Activated T-helper 2 cell treated with anti-CD3 and anti-CD28 coated beads, Interferon-gamma antibody, Interleukin-2, Interleukin-4, amounts not matched to agents 10 μg/mL and 5 μg/mL and 100 μg/mL, durations not matched to agents 14 hours and 24 hours and 36 hours (primary cell): ENCODE results near the gene SPINK4. TPM values are rescaled to one million over a fixed set of nuclear protein-coding genes. Genes with fewer than 3 reads are reported as not detected.

Experiments
- DNase-seq: peaks from one replicate; pipeline ENCODE4 v3.0.0; 2021; ENCODE audit warnings: low spot score
- H3K27ac Mint-ChIP-seq: one replicate; pipeline ENCODE4 v1.8.0; 2021; ENCODE audit warnings: mixed read lengths
- H3K27me3 Mint-ChIP-seq: one replicate; pipeline ENCODE4 v1.8.0; 2021; ENCODE audit warnings: low read depth, mixed read lengths
- H3K36me3 Mint-ChIP-seq: one replicate; pipeline ENCODE4 v1.8.0; 2021; ENCODE audit warnings: low read depth, mixed read lengths
- H3K4me1 Mint-ChIP-seq: one replicate; pipeline ENCODE4 v1.8.0; 2021; ENCODE audit warnings: low read depth, mixed read lengths
- H3K4me3 Mint-ChIP-seq: one replicate; pipeline ENCODE4 v1.8.0; 2021; ENCODE audit warnings: low read depth, mild to moderate bottlenecking, moderate library complexity, mixed read lengths
- H3K9me3 Mint-ChIP-seq: one replicate; pipeline ENCODE4 v1.8.0; 2021; ENCODE audit warnings: mixed read lengths
- intact Hi-C: fragments of 100-400 bp; cut with micrococcal nuclease; formaldehyde crosslinking; loops from one replicate; pipeline ENCODE4 v1.15.1; 2023
- total RNA-seq: library from RNA; stranded (reverse); gene quantifications from 2 replicates; pipeline ENCODE4 v1.2.3, GENCODE V29; 2022

The SPINK4 gene
- total RNA-seq, 1 donor from 2014 or later: not detected

DNA sequence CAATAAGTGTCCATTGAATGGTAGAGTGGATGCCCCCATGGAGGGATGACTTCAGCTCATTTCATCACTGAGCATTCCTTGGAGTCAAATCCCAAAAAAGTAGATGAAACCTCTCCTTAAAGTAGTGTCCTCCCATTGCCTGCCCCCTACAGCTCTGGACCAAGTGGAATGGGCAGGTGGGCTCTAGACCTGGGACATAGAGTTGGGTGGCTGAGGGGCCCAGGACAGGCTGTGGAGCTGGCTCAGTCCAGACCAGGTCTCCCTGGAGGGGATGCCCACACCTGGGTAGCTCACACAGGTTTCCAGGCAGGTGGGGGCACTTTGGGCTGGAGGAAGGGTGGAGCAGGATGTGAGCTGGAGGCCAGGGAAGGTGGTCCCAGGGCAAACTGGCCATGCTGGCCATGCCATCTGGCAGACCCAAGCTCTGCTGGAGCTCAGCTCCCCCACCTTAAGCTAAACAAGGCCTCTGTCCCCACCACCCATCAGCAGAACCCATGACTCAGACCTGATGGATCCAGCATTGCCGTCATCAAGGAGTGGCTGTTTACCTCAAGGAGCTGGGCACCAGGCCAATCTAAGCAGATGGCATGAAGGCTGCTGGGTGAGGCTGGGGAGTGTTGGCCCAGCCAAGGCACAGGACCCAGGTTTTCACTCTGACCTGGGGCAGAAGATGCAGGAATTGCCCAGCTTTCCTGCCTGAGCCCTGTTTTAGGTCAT lies 6.2 kb upstream of the SPINK4 start:
- Mint-ChIP-seq H3K4me1 (no peaks in the 10 kb centered on the region), H3K36me3 (no peaks in the 10 kb centered on the region), H3K27me3 (peaks cover 2% of the 10 kb centered on the region), H3K4me3 (no peak overlapping the region), H3K9me3 (no peaks in the 10 kb centered on the region), H3K27ac (no peak overlapping the region)
- no peak for DNase-seq
- intact Hi-C loops: no loop called here

GRCh38 chr9:33234511-33235467 lies 5.2 kb upstream of the SPINK4 start:
- no peak for DNase-seq
- H3K9me3 Mint-ChIP-seq: no peaks in the 10 kb centered on the region
- no peaks in the 10 kb centered on the region for H3K36me3 Mint-ChIP-seq
- H3K4me3 Mint-ChIP-seq: no peak overlapping the region
- no peak overlapping the region for H3K27ac Mint-ChIP-seq
- intact Hi-C loops: no loop called here
- H3K4me1 Mint-ChIP-seq: peaks cover 3% of the 10 kb centered on the region
- H3K27me3 Mint-ChIP-seq: peaks cover 2% of the 10 kb centered on the region

DNA sequence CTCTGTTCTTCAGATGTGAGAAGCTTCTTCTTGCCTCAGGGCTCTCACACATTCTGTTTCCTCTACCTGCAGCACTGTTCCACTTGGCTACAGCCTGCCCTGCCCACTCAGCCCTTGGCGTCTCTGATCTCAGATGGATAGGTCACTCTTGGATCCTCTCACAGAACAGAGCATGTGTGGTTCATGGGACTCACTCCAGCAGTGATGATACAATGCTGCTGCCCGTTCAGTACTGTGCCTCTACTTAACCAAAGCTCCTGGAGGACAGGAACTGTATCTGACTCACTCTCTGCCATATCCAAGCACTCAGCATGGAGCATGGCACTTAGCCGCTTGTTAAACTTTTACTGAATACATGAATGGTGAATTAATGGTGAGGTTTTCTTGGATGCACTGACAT lies 3.4 kb upstream of the SPINK4 start:
- Mint-ChIP-seq H3K27me3 (peaks cover 2% of the 10 kb centered on the region), H3K4me3 (no peak overlapping the region), H3K27ac (no peak overlapping the region), H3K9me3 (no peaks in the 10 kb centered on the region), H3K36me3 (no peaks in the 10 kb centered on the region), H3K4me1 (peaks cover 5% of the 10 kb centered on the region)
- intact Hi-C loops: no loop called here
- no peak for DNase-seq

- H3K36me3 Mint-ChIP-seq: no peaks in the 10 kb centered on the region
- no peaks in the 10 kb centered on the region for H3K27me3 Mint-ChIP-seq
- no peaks in the 10 kb centered on the region for H3K9me3 Mint-ChIP-seq
- peaks cover 5% of the 10 kb centered on the region for H3K4me1 Mint-ChIP-seq
- no peak overlapping the region for H3K4me3 Mint-ChIP-seq
- no peak for DNase-seq
- no peak overlapping the region for H3K27ac Mint-ChIP-seq
- intact Hi-C loops: no loop called here
Measured at GRCh38 chr9:33241298-33241697, 1.3 kb downstream of the SPINK4 start.

DNA sequence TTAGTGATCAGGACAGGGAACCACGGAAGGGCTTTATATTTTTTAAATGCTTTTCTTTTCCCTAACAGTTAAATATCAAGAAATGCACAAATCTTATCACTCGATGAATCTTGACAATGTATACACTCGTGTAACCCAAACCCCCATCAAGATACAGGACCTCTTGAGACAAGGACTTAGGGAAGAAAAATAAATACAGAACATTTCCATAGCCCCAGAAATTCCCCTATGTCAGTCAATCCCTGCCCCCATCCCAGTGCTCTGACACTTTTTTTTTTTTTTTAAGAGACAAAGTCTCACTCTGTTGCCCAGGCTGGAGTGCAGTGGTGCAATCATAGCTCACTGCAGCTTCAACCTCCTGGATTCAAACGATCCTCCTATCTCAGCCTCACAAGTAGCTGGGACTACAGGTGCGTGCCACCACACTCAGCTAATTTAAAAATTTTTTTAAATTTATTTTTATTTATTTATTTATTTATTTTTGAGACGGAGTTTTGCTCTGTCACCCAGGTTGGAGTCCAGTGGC lies 2.7 kb downstream of the SPINK4 start:
- H3K36me3 Mint-ChIP-seq: peaks cover 5% of the 10 kb centered on the region
- H3K4me1 Mint-ChIP-seq: peaks cover 5% of the 10 kb centered on the region
- H3K27me3 Mint-ChIP-seq: no peaks in the 10 kb centered on the region
- DNase-seq: no peak
- H3K9me3 Mint-ChIP-seq: no peaks in the 10 kb centered on the region
- no peak overlapping the region for H3K27ac Mint-ChIP-seq
- intact Hi-C loops: no loop called here
- H3K4me3 Mint-ChIP-seq: no peak overlapping the region

GRCh38 chr9:33244137-33244784 lies 4.3 kb downstream of the SPINK4 start:
- H3K27ac Mint-ChIP-seq: no peak overlapping the region
- H3K4me3 Mint-ChIP-seq: no peak overlapping the region
- DNase-seq: no peak
- no peaks in the 10 kb centered on the region for H3K27me3 Mint-ChIP-seq
- peaks cover 5% of the 10 kb centered on the region for H3K4me1 Mint-ChIP-seq
- no peaks in the 10 kb centered on the region for H3K9me3 Mint-ChIP-seq
- peaks cover 8% of the 10 kb centered on the region for H3K36me3 Mint-ChIP-seq
- intact Hi-C loops: no loop called here

DNA sequence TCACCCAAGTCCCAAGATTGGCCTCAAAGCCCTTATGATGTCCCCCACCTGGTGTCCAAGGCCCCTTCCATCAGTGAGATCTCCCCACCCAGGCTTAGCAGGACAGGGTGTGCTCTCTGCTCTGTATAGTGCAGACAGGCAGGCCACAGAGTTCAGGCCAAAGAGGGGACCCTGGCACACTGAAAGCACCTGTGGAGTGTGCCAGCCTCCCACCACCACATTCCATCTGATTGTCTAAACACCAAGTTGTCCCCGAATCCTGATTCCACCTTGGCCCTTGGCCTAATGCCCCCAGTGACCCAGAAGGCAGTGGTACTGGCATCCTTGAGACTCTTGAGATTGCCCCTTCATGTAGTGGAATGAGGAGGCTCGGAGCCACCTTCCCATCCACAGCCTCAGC lies 5.4 kb downstream of the SPINK4 start:
- Mint-ChIP-seq H3K4me3 (no peak overlapping the region), H3K36me3 (peaks cover 12% of the 10 kb centered on the region), H3K4me1 (no peaks in the 10 kb centered on the region), H3K9me3 (no peaks in the 10 kb centered on the region), H3K27me3 (no peaks in the 10 kb centered on the region), H3K27ac (no peak overlapping the region)
- intact Hi-C loops: no loop called here
- no peak for DNase-seq

DNA sequence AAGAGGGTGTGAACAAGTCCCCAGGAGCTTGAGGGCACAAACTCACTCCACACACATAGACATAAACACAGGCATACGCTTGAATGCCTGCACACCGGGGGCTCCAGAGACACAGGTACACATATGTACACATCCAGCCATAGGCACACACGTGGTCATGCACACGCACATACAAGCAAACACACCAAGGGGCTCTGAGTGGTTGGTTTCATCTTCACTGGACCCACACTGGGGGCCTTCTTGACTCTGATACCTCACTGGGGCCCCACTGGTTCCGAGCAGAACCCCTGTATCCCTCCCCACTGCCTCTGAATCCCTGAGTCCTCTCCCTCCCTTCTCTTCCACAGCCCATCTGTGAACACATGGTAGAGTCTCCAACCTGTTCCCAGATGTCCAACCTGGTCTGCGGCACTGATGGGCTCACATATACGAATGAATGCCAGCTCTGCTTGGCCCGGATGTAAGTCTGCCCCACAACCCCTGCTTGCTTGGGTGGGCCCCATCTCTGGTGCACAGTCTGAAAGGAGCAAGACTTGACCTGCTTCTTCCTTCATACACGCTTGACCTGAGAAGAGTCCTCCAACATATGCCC lies 6.4 kb downstream of the SPINK4 start:
- DNase-seq: no peak
- Mint-ChIP-seq H3K4me1 (no peaks in the 10 kb centered on the region), H3K27me3 (no peaks in the 10 kb centered on the region), H3K36me3 (peaks cover 12% of the 10 kb centered on the region), H3K9me3 (no peaks in the 10 kb centered on the region), H3K27ac (no peak overlapping the region), H3K4me3 (no peak overlapping the region)
- intact Hi-C loops: no loop called here

DNA sequence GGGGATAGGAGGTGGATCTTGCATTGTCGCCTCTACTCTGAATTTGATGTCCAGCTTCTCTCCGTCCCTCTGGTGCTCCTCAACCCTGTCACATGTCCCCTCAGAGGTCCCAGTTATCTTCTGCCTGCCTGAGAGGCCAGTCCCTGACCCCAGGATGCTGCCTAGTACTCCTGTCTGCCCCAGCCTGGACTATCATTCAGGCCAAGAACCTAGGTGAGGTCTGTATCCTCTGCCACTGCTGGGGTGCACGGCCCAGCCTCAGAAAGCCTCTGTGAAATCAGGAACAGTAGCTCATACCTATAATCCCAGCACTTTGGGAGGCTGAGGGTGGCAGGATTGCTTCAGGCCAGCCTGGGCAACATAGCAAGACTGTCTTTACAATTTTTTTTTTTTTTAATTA lies 8.6 kb downstream of the SPINK4 start:
- intact Hi-C loops: no loop called here
- Mint-ChIP-seq H3K4me1 (no peaks in the 10 kb centered on the region), H3K36me3 (peaks cover 24% of the 10 kb centered on the region), H3K4me3 (no peak overlapping the region), H3K27me3 (no peaks in the 10 kb centered on the region), H3K27ac (no peak overlapping the region), H3K9me3 (no peaks in the 10 kb centered on the region)
- no peak for DNase-seq

- no peaks in the 10 kb centered on the region for H3K4me1 Mint-ChIP-seq
- H3K27me3 Mint-ChIP-seq: no peaks in the 10 kb centered on the region
- no peak overlapping the region for H3K4me3 Mint-ChIP-seq
- H3K9me3 Mint-ChIP-seq: no peaks in the 10 kb centered on the region
- DNase-seq: no peak
- H3K27ac Mint-ChIP-seq: no peak overlapping the region
- intact Hi-C loops: no loop called here
- H3K36me3 Mint-ChIP-seq: peaks cover 27% of the 10 kb centered on the region
Measured at GRCh38 chr9:33249087-33249658, 9.2 kb downstream of the SPINK4 start.

DNA sequence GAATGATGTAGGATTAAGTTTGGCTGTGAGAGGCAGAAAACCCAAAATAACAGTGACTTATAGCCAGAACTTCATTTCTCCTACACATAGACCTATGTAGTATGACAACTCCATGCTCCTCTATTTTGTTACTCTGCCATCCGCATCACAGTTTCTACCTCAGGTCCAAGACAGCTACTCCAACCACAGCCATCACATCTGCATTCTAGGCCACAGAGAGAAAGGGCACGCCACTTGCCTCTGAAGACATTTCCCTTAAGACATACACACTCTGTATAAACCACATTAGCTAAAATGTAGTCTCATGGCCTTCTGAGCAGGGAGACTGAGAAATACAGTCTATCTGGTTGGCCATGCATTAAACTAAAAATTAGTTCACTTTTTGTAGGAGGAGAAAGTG lies 10.0 kb downstream of the SPINK4 start:
- Mint-ChIP-seq H3K36me3 (peaks cover 34% of the 10 kb centered on the region), H3K4me1 (no peaks in the 10 kb centered on the region), H3K4me3 (no peak overlapping the region), H3K27me3 (no peaks in the 10 kb centered on the region), H3K27ac (no peak overlapping the region), H3K9me3 (no peaks in the 10 kb centered on the region)
- intact Hi-C loops: no loop called here
- no peak for DNase-seq

DNA sequence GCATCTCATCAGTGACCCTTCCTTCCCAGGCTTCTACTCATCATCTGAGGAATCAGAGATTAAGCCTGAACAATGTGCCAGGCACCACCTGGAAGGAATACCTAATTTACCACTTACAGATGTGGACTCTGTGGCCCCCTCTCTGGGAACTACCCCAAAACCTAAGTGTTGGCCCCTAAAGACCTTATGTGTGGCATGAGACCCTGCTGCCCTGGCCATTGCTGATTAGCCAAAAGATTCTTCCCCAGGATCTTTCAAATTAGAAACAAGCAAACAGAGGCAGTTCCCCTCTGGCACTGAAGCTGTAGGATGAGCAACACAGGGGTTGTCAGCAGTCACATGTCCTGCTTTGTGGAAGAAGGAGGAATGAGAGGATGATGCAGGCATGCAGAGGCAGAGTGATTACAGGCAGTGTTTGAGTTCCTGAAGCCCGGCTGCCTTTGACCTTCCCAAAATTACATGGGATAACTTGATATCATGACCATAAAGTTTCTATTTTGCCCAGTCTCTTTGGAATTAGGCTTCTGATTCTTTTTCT lies 10.6 kb downstream of the SPINK4 start:
- Mint-ChIP-seq H3K27me3 (no peaks in the 10 kb centered on the region), H3K27ac (no peak overlapping the region), H3K4me3 (no peak overlapping the region), H3K36me3 (peaks cover 36% of the 10 kb centered on the region), H3K9me3 (no peaks in the 10 kb centered on the region), H3K4me1 (no peaks in the 10 kb centered on the region)
- intact Hi-C loops: no loop called here
- no peak for DNase-seq
